ENCODE data around the gene PPP2R5B.

PPP2R5B gene

DNA sequence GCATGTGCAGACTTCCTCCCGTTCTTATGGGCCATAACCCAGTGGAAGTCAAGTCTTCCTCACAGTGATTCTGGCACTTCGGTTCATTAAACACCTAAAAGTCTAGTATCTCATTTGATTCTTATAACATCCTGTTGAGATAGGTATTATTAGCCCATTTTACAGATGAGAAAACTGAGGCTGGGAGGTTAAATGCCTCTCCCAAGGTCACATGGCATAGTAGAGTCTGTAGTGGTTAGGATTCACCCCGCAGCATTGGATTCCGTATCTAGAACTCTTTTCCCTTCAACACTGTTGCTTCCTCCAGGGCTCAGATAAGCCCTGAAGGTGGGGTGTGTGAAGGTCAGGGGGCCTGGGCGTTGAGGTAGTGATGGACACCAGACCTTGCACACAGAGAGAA, 7.8 kb downstream of the PPP2R5B start:
- no peak for DNase-seq (ENCODE audit: low read depth, low spot score)
- Histone ChIP-seq H3K4me1 (ENCODE audit: insufficient read depth, insufficient read length) (peaks cover 26% of the 10 kb centered on the region), H3K27me3 (ENCODE audit: insufficient read depth, insufficient read length) (no peaks in the 10 kb centered on the region), H3K4me3 (ENCODE audit: insufficient read length, low read depth) (no peak overlapping the region), H3K36me3 (ENCODE audit: insufficient read depth, insufficient read length, low read length) (peaks cover 23% of the 10 kb centered on the region), H3K9ac (ENCODE audit: insufficient read length, low read depth) (no peak overlapping the region), H3K9me3 (ENCODE audit: insufficient read depth, low read length) (no peaks in the 10 kb centered on the region)
- TF ChIP-seq YY1 (IDR thresholded peaks at IDR 0.05; ENCODE audit: insufficient read depth, insufficient read length): no peak
- TF ChIP-seq ZNF274 (IDR thresholded peaks at IDR 0.05; ENCODE audit: low read depth, low read length): no peak
- no peak for TF ChIP-seq SUZ12 (IDR thresholded peaks at IDR 0.05; ENCODE audit: extremely low read depth, insufficient read depth, insufficient read length)

DNA sequence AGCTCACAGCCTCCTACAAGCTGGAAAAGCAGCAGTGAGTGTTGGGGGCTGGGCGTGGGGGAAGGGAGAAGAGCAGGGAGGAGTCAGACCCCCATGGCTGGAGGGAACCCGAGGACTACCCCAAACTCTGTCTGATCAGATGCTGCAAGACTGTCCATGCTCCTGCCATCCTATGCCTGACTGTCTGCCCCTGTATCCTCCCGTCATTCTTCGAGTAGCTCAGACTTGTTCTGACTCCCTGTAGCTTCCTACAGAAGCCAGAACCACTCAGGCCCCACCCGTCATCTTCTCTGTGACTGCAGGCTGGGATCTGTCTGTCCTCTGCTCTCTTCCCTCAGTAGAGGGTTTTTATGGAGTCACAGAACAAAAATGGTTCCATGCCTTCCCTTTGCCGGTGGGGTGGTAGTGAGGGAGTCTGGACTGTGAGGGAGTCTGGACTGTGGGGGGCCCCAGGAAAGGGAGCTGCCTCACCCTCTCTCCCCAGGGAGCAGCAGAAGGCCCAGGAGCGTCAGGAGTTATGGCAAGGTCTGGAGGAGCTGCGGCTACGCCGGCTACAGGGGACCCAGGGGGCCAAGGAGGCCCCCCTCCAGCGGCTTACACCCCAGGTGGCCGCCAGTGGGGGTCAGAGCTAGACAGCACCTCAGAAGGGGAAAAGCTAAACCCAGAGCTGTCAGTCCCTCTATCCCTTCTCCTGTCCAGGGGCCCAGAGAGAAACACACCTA, 8.9 kb downstream of the PPP2R5B start:
- Histone ChIP-seq H3K4me1 (ENCODE audit: insufficient read depth, insufficient read length) (peaks cover 26% of the 10 kb centered on the region), H3K9ac (ENCODE audit: insufficient read length, low read depth) (no peak overlapping the region), H3K27me3 (ENCODE audit: insufficient read depth, insufficient read length) (no peaks in the 10 kb centered on the region), H3K4me3 (ENCODE audit: insufficient read length, low read depth) (no peak overlapping the region), H3K36me3 (ENCODE audit: insufficient read depth, insufficient read length, low read length) (peaks cover 23% of the 10 kb centered on the region), H3K9me3 (ENCODE audit: insufficient read depth, low read length) (no peaks in the 10 kb centered on the region)
- no peak for TF ChIP-seq SUZ12 (IDR thresholded peaks at IDR 0.05; ENCODE audit: extremely low read depth, insufficient read depth, insufficient read length)
- TF ChIP-seq YY1 (IDR thresholded peaks at IDR 0.05; ENCODE audit: insufficient read depth, insufficient read length): no peak
- no peak for TF ChIP-seq ZNF274 (IDR thresholded peaks at IDR 0.05; ENCODE audit: low read depth, low read length)
- no peak for DNase-seq (ENCODE audit: low read depth, low spot score)

DNA sequence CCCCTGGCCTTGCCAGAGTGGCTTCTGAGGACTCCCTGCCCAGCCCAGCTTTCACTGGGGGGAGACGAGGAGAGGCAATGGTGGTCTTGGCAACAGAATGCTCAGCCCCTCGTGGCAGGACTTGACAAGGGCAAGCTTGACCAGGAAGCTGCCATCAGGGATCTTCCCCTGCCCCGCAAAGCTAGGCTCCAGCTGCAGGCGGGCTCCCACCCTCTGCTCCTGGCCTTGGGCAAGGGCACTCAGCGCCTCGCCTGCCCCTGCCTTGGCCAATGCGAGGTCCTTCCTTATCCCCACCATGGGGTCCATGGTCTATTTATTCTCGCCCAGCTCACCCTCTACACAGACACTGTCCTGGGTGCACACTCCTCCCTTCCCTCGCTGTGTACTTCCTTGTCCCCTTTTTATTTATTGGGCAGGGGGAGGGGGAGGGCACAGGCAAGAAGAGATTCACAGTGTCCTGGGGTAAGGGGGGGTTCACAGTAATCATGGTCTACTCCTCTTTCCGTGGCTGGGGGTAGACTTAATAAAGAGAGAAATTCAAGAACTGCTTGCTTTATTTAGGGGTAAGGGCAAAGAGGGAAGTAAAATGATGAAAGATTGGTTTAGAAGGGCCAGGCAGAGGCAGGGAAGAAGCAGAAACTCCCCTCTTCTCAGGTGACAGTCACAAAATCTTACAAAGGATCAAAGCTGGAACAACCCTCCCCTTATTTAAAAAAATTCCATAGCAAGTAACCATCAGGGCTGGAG, 9.6 kb downstream of the PPP2R5B start:
- H3K9ac ChIP-seq (ENCODE audit: insufficient read length, low read depth): no peak overlapping the region
- DNase-seq (ENCODE audit: low read depth, low spot score): no peak
- no peaks in the 10 kb centered on the region for H3K27me3 ChIP-seq (ENCODE audit: insufficient read depth, insufficient read length)
- H3K9me3 ChIP-seq (ENCODE audit: insufficient read depth, low read length): no peaks in the 10 kb centered on the region
- peaks cover 23% of the 10 kb centered on the region for H3K36me3 ChIP-seq (ENCODE audit: insufficient read depth, insufficient read length, low read length)
- no peak overlapping the region for H3K4me3 ChIP-seq (ENCODE audit: insufficient read length, low read depth)
- TF ChIP-seq ZNF274 (IDR thresholded peaks at IDR 0.05; ENCODE audit: low read depth, low read length): no peak
- no peak for TF ChIP-seq SUZ12 (IDR thresholded peaks at IDR 0.05; ENCODE audit: extremely low read depth, insufficient read depth, insufficient read length)
- TF ChIP-seq YY1 (IDR thresholded peaks at IDR 0.05; ENCODE audit: insufficient read depth, insufficient read length): no peak
- peaks cover 26% of the 10 kb centered on the region for H3K4me1 ChIP-seq (ENCODE audit: insufficient read depth, insufficient read length)

DNA sequence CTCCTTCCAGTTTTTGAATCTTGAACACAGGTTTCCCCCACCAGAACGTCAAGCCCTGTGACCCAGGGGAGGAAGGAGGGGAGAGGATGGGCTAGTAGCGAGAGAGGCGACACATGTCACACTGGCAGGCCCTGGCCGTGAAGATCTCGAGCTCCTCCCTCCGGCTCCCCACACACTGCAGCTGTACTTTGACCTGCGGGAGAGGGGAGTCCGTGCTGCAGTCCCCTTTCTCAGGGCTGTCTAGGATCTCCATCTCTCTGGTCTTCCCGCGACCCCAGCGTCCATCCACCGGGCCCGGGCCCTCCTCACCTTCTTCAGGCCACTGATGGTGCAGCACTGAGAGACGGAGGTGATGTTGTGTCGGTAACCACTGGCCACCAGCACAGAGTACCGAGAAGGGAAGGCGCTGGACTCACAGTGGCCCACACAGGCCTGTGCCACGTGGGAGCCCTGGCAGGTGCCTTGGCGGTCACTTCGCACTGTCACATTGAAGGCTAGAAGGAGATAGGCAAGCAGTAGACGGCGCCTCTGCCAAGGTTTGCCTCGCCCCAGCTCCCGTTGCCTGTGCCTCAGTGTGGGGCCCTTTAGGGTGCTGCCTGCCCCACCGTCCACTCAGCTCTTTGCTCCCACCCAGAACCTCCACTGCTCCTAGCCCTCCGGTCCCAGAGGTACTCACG, 10.3 kb downstream of the PPP2R5B start:
- TF ChIP-seq ZNF274 (IDR thresholded peaks at IDR 0.05; ENCODE audit: low read depth, low read length): no peak
- TF ChIP-seq SUZ12 (IDR thresholded peaks at IDR 0.05; ENCODE audit: extremely low read depth, insufficient read depth, insufficient read length): no peak
- TF ChIP-seq YY1 (IDR thresholded peaks at IDR 0.05; ENCODE audit: insufficient read depth, insufficient read length): no peak
- no peaks in the 10 kb centered on the region for H3K9me3 ChIP-seq (ENCODE audit: insufficient read depth, low read length)

DNA sequence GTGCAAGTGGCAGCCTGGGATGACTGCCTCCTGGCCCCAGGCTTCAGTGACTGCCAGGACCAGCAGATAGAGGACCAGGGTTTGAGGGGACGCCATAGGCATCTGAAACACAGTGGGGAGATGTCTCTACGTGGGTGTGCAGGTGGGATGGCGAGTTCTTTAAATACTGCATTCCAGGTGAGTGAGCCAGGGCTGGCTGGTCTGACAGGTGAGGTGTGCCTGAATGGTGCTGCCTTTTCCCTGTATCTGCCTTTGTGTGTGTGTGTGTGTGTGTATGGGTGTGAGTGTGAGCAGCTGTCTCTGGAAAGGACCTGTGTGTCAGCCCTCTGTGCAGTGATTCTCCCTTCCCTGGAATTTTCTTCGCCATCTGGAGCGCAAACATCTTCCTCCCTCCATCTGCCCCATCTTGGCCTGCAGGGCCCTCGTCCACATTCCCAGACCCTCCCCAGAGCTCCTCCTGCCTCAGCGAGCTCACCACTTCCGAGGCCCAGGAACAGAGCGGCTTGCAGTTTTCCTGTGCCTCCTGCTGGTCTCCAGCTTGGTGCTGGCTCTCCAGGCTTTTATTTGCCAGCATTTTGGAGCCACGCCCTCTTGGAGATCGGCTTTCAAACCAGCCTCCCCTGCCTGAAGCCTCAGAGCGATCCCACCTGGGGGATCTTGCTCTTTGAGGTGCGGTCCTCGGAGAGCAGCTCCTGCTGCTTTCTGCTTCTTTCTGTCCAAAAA, 11.0 kb downstream of the PPP2R5B start, which contains the start of gene GPHA2:
TSS of gene GPHA2 (minus strand) at position 535 of the 723 bp plus-strand sequence. CDS start at position 102, 433 bp downstream.
- no peaks in the 10 kb centered on the region for H3K27me3 ChIP-seq (ENCODE audit: insufficient read depth, insufficient read length)
- peak within 1 kb of the TSS; percentile 46 for H3K9ac ChIP-seq (ENCODE audit: insufficient read length, low read depth)
- H3K4me3 ChIP-seq (ENCODE audit: insufficient read length, low read depth): no peak within 1 kb of the TSS
- H3K4me1 ChIP-seq (ENCODE audit: insufficient read depth, insufficient read length): peaks cover 26% of the 10 kb centered on the region
- TF ChIP-seq SUZ12 (IDR thresholded peaks at IDR 0.05; ENCODE audit: extremely low read depth, insufficient read depth, insufficient read length) (no peak), YY1 (IDR thresholded peaks at IDR 0.05; ENCODE audit: insufficient read depth, insufficient read length) (no peak), ZNF274 (IDR thresholded peaks at IDR 0.05; ENCODE audit: low read depth, low read length) (no peak)
- DNase-seq (ENCODE audit: low read depth, low spot score): peak; percentile 56
- peaks cover 18% of the 10 kb centered on the region for H3K36me3 ChIP-seq (ENCODE audit: insufficient read depth, insufficient read length, low read length)
- no peaks in the 10 kb centered on the region for H3K9me3 ChIP-seq (ENCODE audit: insufficient read depth, low read length)

More for the DNA sequence above, 10.3 kb downstream of the PPP2R5B start:
- Histone ChIP-seq H3K4me3 (ENCODE audit: insufficient read length, low read depth) (no peak overlapping the region), H3K27me3 (ENCODE audit: insufficient read depth, insufficient read length) (no peaks in the 10 kb centered on the region), H3K9ac (ENCODE audit: insufficient read length, low read depth) (peak overlapping the region; percentile 46), H3K4me1 (ENCODE audit: insufficient read depth, insufficient read length) (peaks cover 26% of the 10 kb centered on the region), H3K36me3 (ENCODE audit: insufficient read depth, insufficient read length, low read length) (peaks cover 23% of the 10 kb centered on the region)
- no peak for DNase-seq (ENCODE audit: low read depth, low spot score)

DNA sequence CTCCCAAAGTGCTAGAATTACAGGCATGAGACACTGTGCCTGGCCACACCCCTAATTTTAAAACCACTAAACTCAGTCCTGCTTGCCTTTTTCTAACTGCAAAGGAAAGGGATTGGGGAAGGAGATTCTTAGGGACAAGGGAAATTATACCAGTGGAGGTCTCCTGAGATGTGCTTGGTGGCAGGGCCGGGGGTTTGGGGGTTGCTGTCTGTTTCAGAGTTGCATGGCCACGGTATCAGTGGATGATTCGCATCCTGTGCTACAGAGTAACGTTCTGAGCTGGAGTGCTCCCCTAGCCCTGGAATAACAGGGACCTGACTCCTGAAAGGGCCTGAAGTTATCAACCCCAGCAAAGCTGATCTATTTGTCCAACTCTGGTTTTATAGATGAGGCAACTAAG, 12.1 kb downstream of the PPP2R5B start:
- Histone ChIP-seq H3K9me3 (ENCODE audit: insufficient read depth, low read length) (no peaks in the 10 kb centered on the region), H3K4me1 (ENCODE audit: insufficient read depth, insufficient read length) (peaks cover 26% of the 10 kb centered on the region), H3K27me3 (ENCODE audit: insufficient read depth, insufficient read length) (no peaks in the 10 kb centered on the region), H3K9ac (ENCODE audit: insufficient read length, low read depth) (peak overlapping the region; percentile 34), H3K36me3 (ENCODE audit: insufficient read depth, insufficient read length, low read length) (peaks cover 11% of the 10 kb centered on the region), H3K4me3 (ENCODE audit: insufficient read length, low read depth) (no peak overlapping the region)
- TF ChIP-seq YY1 (IDR thresholded peaks at IDR 0.05; ENCODE audit: insufficient read depth, insufficient read length): no peak
- TF ChIP-seq SUZ12 (IDR thresholded peaks at IDR 0.05; ENCODE audit: extremely low read depth, insufficient read depth, insufficient read length): no peak
- no peak for TF ChIP-seq ZNF274 (IDR thresholded peaks at IDR 0.05; ENCODE audit: low read depth, low read length)
- no peak for DNase-seq (ENCODE audit: low read depth, low spot score)

Data from NT2/D1 (cell line).